ENCODE data around the gene REEP2.

DNA sequence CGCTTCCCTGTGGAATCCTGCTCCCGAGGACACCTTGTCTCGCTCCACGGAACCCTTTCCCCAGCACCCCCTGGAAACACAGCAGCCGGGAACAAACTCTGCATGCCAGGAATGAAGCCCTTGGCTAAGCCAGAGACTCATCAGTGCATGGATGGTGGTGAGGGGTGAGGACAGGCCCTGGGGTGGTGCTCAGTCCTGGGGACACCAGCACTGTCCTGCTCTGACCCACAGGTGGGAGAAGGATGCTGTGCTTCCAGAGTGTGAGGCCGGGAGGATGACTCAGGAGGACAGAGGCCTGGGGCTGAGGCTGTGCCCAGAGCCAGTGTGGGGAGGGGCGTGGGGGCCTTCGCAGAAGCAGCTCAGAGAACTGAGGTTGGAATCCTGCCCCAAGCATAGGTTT, 15.3 kb downstream of the REEP2 start:
- no peak for TF ChIP-seq CTCF (IDR thresholded peaks at IDR 0.05)
- no peak for TF ChIP-seq EZH2phosphoT487 (IDR thresholded peaks at IDR 0.05)

Data from neural progenitor cell (in vitro differentiated cells).